HG03097 (cell line): ENCODE measurements around the gene HDGFL2.

Experiments
- ATAC-seq: cut with Tn5 transposase; IDR thresholded peaks from one replicate; pipeline ENCODE4 v1.9.1; 2021; ENCODE audit not compliant: unreplicated experiment, low FRiP score

The HDGFL2 gene

DNA sequence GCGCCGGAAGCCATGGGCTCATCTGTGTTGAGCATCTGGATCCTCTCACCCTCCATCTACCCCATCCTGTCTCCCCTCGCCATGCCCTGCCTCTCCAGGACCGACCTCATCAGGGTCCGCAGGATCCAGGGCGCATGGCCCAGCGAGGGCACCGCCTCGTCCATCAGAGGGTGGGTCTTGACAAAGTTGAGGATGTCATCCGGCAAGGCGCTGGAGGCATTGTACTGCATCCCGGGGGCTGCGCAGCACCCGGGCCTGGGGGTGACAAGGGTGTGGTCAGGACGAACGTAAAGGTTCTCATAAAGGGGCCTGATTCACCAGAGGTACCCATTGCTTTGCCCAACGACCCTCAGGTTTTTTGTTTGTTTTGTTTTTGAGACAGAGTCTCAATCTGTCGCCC is 77.9 kb downstream of the HDGFL2 start:
- no peak for ATAC-seq

DNA sequence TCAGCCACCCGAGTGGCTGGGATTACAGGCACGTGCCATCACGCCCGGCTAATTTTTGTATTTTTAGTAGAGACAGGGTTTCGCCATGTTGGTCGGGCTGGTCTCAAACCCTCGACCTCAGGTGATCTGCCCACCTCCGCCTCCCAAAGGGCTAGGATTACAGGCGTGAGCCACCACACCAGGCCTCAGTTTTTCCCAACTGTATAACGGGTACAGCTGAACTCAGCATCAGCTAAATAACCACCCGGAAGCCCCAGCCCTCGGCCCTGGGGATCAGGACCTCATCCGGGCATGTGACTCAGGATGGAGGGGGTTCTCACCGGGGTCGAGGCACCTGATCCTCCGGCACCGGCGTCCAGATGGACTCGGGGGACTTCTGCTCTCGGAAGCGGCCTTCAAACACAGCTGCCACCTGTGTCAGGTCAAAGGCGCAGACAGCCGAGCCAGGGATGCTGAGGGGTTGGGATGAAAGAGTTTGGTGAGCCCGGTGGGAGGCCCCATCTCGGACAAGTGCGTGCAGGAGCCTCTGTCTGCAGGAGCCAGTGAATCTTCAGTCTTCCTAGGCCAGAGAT is 78.5 kb downstream of the HDGFL2 start:
- ATAC-seq: no peak
